NCI-H2107 (cell line): ENCODE results near the gene ARMC2.
A peak's percentile ranks its signal among the peaks of the same experiment; 100 is the strongest.

Source experiments
- DNase-seq: peaks from one replicate; lab custom pipeline; 2025; lab: John Stamatoyannopoulos, UW

Gene ARMC2

GRCh38 chr6:108988296-108988695 lies 140.1 kb downstream of the ARMC2 start:
- DNase-seq: no peak

- DNase-seq: no peak
Observed at GRCh38 chr6:108988765-108989164, 140.5 kb downstream of the ARMC2 start.

GRCh38 chr6:108989700-108990099 lies 141.5 kb downstream of the ARMC2 start:
- no peak for DNase-seq

- DNase-seq: no peak
Observed at GRCh38 chr6:108993876-108994275, 145.7 kb downstream of the ARMC2 start.

- no peak for DNase-seq
Observed at GRCh38 chr6:108995296-108995695, 147.1 kb downstream of the ARMC2 start.

DNA sequence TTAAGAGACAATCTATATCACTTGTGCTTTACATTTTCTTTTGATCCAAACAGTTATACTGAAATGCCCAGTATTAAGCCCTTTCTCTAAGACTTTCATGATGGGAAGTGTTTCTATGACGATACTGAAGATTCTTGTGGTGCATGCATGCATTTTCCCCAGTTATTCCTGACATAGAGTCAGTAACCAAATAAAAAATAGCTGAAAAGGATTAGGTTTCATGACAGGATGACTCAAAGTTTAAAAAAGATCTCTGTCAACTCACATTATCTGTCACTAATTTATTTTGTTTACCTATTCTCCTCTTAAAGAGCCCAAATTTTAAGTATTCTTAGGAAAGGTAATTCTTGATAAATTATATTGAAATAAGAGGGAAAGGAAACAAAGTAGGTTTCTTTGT lies 148.0 kb downstream of the ARMC2 start:
- no peak for DNase-seq

GRCh38 chr6:108998485-108998884 lies 150.3 kb downstream of the ARMC2 start:
- no peak for DNase-seq

DNA sequence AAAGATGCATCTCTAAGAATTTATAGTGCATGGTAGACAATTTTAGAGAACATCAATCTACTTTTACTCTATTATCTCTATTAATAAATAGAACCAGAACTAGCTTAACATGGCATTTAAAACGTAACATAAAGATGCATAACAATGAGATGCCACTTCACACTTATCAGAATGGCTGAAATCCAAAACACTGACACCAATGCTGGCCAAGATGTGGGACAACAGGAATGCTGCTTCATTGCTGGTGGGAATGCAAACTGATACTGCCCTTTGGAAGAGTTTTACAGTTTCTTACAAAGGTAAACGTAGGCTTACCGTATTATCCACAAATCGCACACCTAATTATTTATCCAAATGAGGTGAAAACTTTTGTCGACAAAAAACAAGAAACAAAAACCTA lies 151.2 kb downstream of the ARMC2 start:
- no peak for DNase-seq

- DNase-seq: no peak
Observed at GRCh38 chr6:109000289-109000688, 152.1 kb downstream of the ARMC2 start.

GRCh38 chr6:109001291-109001894 lies 153.2 kb downstream of the ARMC2 start:
- DNase-seq: no peak

- no peak for DNase-seq
Observed at GRCh38 chr6:109002051-109002697, 154.0 kb downstream of the ARMC2 start.

DNA sequence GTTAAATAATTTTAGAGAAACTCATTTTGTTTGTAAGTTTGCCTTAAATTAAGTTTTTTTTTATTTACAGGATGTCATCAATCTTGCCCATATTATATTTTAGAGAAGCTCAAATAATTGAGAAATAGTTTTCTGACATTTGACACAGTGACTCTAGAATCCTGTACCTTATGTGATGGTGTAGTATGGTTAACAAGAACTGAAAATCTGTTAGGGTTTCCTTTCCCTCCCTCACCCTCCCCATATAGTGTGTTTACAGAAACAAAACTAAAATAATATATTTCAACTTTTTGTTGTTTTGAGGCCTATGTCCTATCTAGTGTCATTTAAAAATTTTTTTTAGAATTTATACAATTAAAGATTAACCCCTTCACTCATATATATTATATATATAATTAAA lies 154.7 kb downstream of the ARMC2 start:
- no peak for DNase-seq

DNA sequence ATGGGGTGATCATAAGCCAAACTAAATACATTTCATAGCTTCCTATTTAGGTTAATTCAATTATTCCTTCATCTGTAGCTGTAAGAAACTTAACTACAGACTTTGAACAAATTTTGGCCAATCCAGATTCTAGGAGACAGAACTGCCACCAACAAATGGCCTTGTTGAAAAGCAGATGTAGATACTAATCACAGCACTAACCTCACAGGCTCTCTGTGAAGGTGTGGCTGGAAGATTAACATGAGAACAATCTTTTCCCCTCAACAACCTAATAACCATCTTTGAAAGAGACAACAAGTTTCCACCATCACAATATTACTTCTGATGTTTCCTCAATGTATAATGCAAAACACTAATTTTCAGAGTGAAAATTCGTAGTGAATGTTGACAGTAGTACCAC lies 158.6 kb downstream of the ARMC2 start:
- no peak for DNase-seq

GRCh38 chr6:109007521-109007920 lies 159.3 kb downstream of the ARMC2 start:
- DNase-seq: no peak

GRCh38 chr6:109008054-109008453 lies 159.8 kb downstream of the ARMC2 start:
- no peak for DNase-seq

DNA sequence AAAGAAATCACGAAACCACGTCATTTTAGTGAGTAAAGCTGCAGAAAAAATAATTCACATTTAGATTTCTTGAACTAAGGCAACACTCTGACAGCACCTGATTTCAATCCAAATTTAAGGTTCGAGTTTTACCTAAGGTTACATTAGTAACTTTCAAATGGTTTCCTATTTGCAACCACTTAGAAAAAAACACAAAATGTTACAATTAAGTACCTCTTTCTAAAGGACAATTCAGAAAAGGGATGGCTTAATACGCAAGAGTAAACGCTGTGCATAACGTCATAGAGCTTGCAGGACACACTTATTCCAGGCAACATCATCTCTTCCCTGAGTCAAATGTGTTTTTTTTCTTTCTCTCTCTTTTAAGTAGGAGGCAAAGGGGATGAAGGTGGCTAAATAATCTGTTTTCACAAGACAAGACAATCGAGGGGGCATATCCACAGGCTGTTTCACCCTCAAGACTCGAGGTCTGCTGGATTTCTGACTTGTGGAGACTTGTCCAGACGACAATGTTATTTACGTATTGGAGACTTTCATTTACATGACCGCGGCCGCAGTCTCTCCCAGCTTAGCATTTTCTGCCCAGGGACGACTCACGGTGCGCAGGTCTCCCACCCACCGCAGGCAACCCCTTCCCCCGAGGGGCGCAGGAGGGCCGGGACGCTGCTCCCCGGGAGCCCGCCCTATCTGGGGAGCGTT lies 160.5 kb downstream of the ARMC2 start:
- DNase-seq: no peak

GRCh38 chr6:109009236-109009961 lies 161.2 kb downstream of the ARMC2 start:
- peak; percentile 87 for DNase-seq

GRCh38 chr6:109009962-109010704 lies 161.9 kb downstream of the ARMC2 start:
- no peak for DNase-seq

DNA sequence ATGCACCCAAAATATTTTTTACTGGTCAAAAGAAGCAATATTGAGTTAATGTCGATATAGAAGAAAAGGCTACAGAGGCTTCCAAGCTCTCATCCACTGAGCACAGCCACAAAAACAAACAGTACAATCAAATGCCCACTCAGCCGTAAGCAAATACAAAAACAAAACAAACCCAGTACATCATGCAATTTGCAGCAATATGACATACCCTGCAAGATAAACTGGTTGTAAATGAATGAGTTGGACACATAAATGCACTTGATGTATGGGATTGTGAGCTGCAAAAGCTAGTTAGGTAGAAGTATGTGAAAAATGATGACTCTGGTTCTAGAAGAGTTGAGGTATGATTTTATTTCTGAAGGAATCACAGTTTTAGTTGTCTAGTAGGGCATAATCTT lies 162.5 kb downstream of the ARMC2 start:
- DNase-seq: no peak

DNA sequence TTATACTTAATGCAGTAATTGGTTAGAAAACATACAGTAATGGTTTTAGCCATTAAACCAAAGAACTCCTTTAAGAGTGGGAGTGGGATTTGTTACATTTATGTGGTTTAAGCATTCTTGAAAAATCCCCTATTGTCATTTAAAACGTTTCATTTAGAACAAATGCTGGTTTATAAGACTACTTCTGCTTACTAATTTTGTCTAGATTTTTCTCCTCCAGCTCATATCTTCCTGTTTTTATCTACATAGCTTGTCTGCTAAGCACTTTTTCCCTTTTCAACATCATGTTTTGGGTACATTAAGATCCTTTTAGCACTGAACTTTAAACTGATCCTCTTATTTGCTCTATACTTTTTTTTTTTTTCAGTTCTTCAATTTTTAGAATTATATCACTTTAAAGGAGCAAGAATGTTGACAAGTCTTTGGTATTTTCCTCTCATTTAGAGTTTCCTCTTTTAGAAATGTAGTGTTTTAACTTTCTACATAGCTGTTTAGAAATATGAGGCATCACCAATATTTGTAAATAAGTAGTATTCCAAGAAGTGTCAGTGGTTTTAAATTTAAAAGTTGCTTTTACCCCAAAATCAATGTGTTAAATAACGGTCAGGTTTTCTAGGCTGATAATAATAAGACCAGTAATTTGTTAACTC lies 165.6 kb downstream of the ARMC2 start:
- DNase-seq: no peak

- DNase-seq: no peak
Observed at GRCh38 chr6:109014606-109015005, 166.4 kb downstream of the ARMC2 start.

DNA sequence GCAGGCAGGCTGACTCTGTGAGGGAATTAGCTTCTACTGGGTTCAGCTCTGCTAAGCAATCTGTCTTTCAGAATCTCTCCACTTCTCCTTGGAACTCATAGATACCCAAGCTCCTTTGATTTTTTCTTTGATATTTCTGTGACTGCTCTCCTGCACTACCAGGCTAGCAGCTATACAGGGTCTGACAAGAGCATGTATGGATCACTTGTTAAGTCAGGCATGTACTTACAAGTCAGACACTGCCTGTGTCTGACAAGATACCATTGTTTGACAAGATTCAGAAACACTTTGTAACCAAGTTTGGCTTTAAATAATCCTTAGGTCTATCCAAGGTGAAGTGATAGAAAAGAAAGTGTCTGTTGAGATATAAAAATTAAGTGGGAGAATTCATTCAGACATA lies 167.0 kb downstream of the ARMC2 start:
- no peak for DNase-seq
